Hepatocyte (in vitro differentiated cells): ENCODE results near the gene TPK1. TPM values are rescaled to one million over a fixed set of nuclear protein-coding genes. Genes with fewer than 3 reads are reported as not detected.

ENCODE experiments used
- DNase-seq: peaks from one replicate; pipeline ENCODE4 v3.0.0-alpha.2; 2016; ENCODE audit warnings: low spot score
- H2AFZ ChIP-seq: fragments of 200-600 bp; sonication (generic); 2 replicates; pipeline ENCODE4 v1.6.0; 2016; ENCODE audit warnings: antibody characterized with exemption, mild to moderate bottlenecking
- H3K27ac ChIP-seq: fragments of 200-600 bp; sonication (generic); 2 replicates; pipeline ENCODE4 v1.5.1; 2016; ENCODE audit warnings: mild to moderate bottlenecking
- H3K27me3 ChIP-seq: fragments of 200-600 bp; sonication (generic); 2 replicates; pipeline ENCODE4 v1.6.1; 2016
- H3K36me3 ChIP-seq: fragments of 200-600 bp; sonication (generic); replicated peaks from 2 replicates; pipeline ENCODE4 v1.5.1; 2016; ENCODE audit warnings: low read depth; ENCODE audit not compliant: insufficient read depth
- H3K4me1 ChIP-seq: fragments of 200-600 bp; sonication (generic); 2 replicates; pipeline ENCODE4 v1.5.1; 2016; ENCODE audit warnings: mild to moderate bottlenecking, moderate library complexity; ENCODE audit not compliant: insufficient read depth
- H3K4me2 ChIP-seq: fragments of 200-600 bp; sonication (generic); 2 replicates; pipeline ENCODE4 v1.6.0; 2016
- H3K4me3 ChIP-seq: fragments of 200-600 bp; sonication (generic); 2 replicates; pipeline ENCODE4 v1.5.1; 2016; ENCODE audit warnings: mild to moderate bottlenecking
- H3K79me2 ChIP-seq: fragments of 200-600 bp; sonication (generic); 2 replicates; pipeline ENCODE4 v1.6.0; 2017; ENCODE audit warnings: mild to moderate bottlenecking
- H3K9me2 ChIP-seq: fragments of 200-600 bp; sonication (generic); replicated peaks from 2 replicates; pipeline ENCODE4 v1.6.0; 2017; ENCODE audit warnings: mild to moderate bottlenecking; ENCODE audit not compliant: insufficient read depth
- H3K9me3 ChIP-seq: fragments of 200-600 bp; sonication (generic); 2 replicates; pipeline ENCODE4 v1.5.1; 2016; ENCODE audit warnings: low read depth, mild to moderate bottlenecking
- H4K20me1 ChIP-seq: fragments of 200-600 bp; sonication (generic); 2 replicates; pipeline ENCODE4 v1.6.0; 2016; ENCODE audit warnings: mild to moderate bottlenecking; ENCODE audit not compliant: insufficient read depth, poor library complexity, severe bottlenecking
- CTCF ChIP-seq: fragments of 200-600 bp; sonication (generic); IDR thresholded peaks from 2 replicates; pipeline ENCODE4 v1.5.1; 2016; ENCODE audit warnings: antibody characterized with exemption, mild to moderate bottlenecking; ENCODE audit not compliant: poor library complexity
- EZH2 ChIP-seq: fragments of 200-600 bp; sonication (generic); IDR thresholded peaks from 2 replicates; pipeline ENCODE4 v1.6.1; 2016; ENCODE audit warnings: antibody characterized with exemption, mild to moderate bottlenecking, borderline replicate concordance
- EZH2phosphoT487 ChIP-seq: fragments of 200-600 bp; sonication (generic); IDR thresholded peaks from one replicate; pipeline ENCODE4 v1.6.1; 2018; ENCODE audit warnings: antibody characterized with exemption, mild to moderate bottlenecking, low read depth, moderate library complexity; ENCODE audit not compliant: unreplicated experiment, severe bottlenecking
- WGBS: methylation state at CpG from one replicate; pipeline ENCODE4 v1.1.6; 2016; ENCODE audit warnings: low lambda C conversion rate; ENCODE audit errors: missing lambda C conversion rate; 5-methylcytosine and 5-hydroxymethylcytosine counted together
- polyA plus RNA-seq: library from polyadenylated mRNA; unstranded; fragments of >200 nt; fragmentation: Nextera tagmentation; extraction: Ambion mirVana; gene quantifications from 2 replicates; pipeline ENCODE4 v1.2.1, GENCODE V29; 2016
- total RNA-seq: library from RNA; depleted of rRNA; stranded (reverse); fragments of >200 nt; gene quantifications from 2 replicates; pipeline ENCODE4 v1.2.3, GENCODE V29; 2014

The TPK1 gene
- total and polyA plus RNA-seq, 2 experiments from 2014 or later, result 8.7 to 9.7 TPM

- Histone ChIP-seq H3K79me2 (no peaks in the 10 kb centered on the region), H3K4me1 (no peaks in the 10 kb centered on the region), H4K20me1 (no peaks in the 10 kb centered on the region), H3K36me3 (no peaks in the 10 kb centered on the region), H3K9me3 (no peaks in the 10 kb centered on the region), H2AFZ (no peak overlapping the region), H3K27ac (no peak overlapping the region), H3K4me2 (no peak overlapping the region), H3K4me3 (no peak overlapping the region), H3K9me2 (no peaks in the 10 kb centered on the region), H3K27me3 (no peaks in the 10 kb centered on the region)
- no peak for DNase-seq
- no peak for TF ChIP-seq CTCF
- no peak for TF ChIP-seq EZH2phosphoT487
- TF ChIP-seq EZH2, result no peak
Observed at GRCh38 chr7:144691240-144691639, 144.6 kb downstream of the TPK1 start.

GRCh38 chr7:144682581-144683280 lies 153.1 kb downstream of the TPK1 start:
- Histone ChIP-seq H3K4me2 (no peak overlapping the region), H3K9me2 (no peaks in the 10 kb centered on the region), H3K27me3 (no peaks in the 10 kb centered on the region), H3K4me1 (no peaks in the 10 kb centered on the region), H3K9me3 (no peaks in the 10 kb centered on the region), H3K79me2 (no peaks in the 10 kb centered on the region), H2AFZ (no peak overlapping the region), H3K27ac (no peak overlapping the region), H4K20me1 (no peaks in the 10 kb centered on the region), H3K36me3 (no peaks in the 10 kb centered on the region), H3K4me3 (no peak overlapping the region)
- TF ChIP-seq EZH2phosphoT487, result no peak
- no peak for TF ChIP-seq EZH2
- TF ChIP-seq CTCF, result no peak
- no peak for DNase-seq
- 95% methylated on average over 6 of the region's 6 CpGs for WGBS

- Histone ChIP-seq H3K4me1 (no peaks in the 10 kb centered on the region), H3K27ac (no peak overlapping the region), H3K9me2 (no peaks in the 10 kb centered on the region), H3K4me3 (no peak overlapping the region), H3K27me3 (no peaks in the 10 kb centered on the region), H3K9me3 (no peaks in the 10 kb centered on the region), H2AFZ (no peak overlapping the region), H3K4me2 (no peak overlapping the region), H3K36me3 (no peaks in the 10 kb centered on the region), H4K20me1 (no peaks in the 10 kb centered on the region), H3K79me2 (no peaks in the 10 kb centered on the region)
- DNase-seq, result no peak
- WGBS, result 79% methylated on average over 5 of the region's 5 CpGs
- TF ChIP-seq EZH2, result no peak
- no peak for TF ChIP-seq CTCF
- no peak for TF ChIP-seq EZH2phosphoT487
Observed at GRCh38 chr7:144676492-144676891, 159.4 kb downstream of the TPK1 start.
